ENCODE measurements around the gene ACKR2. TPM values are rescaled to one million over a fixed set of nuclear protein-coding genes. Genes with fewer than 3 reads are reported as not detected.

The ACKR2 gene
- total RNA-seq, 1 experiment from 2014 or later = not detected

DNA sequence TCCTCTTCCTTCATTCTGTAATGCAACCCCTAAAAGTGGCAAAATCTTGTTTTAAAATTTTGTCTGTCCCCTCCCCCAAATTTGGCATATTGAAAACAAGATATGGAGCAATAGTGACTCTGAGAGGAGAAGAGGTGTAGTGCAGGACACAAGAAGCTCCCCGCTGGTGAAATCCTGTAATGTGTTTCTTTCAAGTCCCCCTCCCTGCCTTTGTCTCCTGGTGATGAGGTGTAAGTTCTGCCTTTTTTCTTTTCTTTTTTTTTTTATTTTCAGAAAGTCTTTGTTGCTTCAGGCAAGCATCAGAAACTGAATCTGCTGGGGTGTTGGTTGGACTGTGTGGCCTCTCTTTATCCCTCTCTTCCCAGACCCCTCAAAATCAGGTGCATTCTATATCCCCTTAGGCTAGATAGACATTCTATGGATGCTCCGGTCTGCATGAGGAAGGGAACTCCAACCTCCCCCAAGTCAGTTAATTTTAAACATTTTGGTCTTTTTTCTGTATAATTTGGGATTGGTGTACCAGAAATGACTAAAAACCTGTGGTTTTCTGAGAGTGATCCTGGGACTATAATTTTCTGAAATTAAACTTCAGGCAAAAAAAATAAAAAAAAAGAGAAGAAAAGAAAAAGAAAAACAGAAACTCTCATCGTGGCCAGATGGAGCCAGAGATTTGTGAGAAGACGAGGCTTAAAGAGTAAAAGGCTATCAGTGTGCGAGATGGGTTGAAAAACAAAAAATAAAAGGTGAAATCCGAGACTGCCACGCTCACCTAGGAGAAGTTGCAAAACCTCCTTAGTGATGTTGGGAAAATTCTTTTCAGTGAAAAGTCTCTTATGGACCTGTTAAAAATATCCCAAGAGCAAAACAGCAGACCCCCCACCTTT, 21.4 kb downstream of the ACKR2 start:
- no peaks in the 10 kb centered on the region for H3K36me3 ChIP-seq
- peak in 1 of 2 experiments; percentile 10 for DNase-seq
- no peaks in the 10 kb centered on the region for H3K27me3 ChIP-seq
- H3K4me3 ChIP-seq = no peak overlapping the region
- H3K9me3 ChIP-seq (replicated peaks) = no peaks in the 10 kb centered on the region
- H3K4me1 ChIP-seq = no peaks in the 10 kb centered on the region
- no peak overlapping the region for H3K27ac ChIP-seq

GRCh38 chr3:42831321-42831713, 22.1 kb downstream of the ACKR2 start:
- Histone ChIP-seq H3K9me3 (replicated peaks) (no peaks in the 10 kb centered on the region), H3K27me3 (no peaks in the 10 kb centered on the region), H3K4me1 (no peaks in the 10 kb centered on the region), H3K4me3 (no peak overlapping the region), H3K36me3 (no peaks in the 10 kb centered on the region), H3K27ac (no peak overlapping the region)
- peak; percentile 60 to 72 for DNase-seq

- Histone ChIP-seq H3K9me3 (replicated peaks) (no peaks in the 10 kb centered on the region), H3K4me1 (no peaks in the 10 kb centered on the region), H3K36me3 (no peaks in the 10 kb centered on the region), H3K27me3 (no peaks in the 10 kb centered on the region), H3K27ac (no peak overlapping the region), H3K4me3 (no peak overlapping the region)
- DNase-seq = no peak
Measured at GRCh38 chr3:42836150-42837123, 27.2 kb downstream of the ACKR2 start.

- Histone ChIP-seq H3K4me3 (no peak overlapping the region), H3K27ac (no peak overlapping the region), H3K27me3 (no peaks in the 10 kb centered on the region), H3K9me3 (replicated peaks) (no peaks in the 10 kb centered on the region), H3K4me1 (no peaks in the 10 kb centered on the region), H3K36me3 (no peaks in the 10 kb centered on the region)
- DNase-seq = no peak
Measured at GRCh38 chr3:42838571-42838970, 29.3 kb downstream of the ACKR2 start.

DNA sequence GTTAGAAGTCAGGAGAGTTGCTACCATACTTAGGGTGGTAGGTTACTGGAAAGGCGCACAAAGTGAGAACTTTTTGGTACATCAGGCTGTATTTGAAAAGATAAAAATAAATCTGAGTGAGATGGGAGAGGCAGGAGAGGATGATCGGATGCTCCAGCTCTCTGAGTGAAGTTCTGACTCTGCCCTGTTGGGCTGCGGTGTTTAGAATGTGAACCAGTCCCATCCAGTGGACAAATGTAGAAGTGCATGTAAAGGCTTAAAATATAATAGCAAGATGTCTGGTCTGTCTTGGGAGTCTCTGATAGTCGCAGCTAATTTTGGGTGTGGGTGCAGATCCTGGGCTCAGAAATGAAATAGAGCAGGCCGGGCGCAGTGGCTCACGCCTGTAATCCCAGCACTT, 30.4 kb downstream of the ACKR2 start:
- no peaks in the 10 kb centered on the region for H3K27me3 ChIP-seq
- no peaks in the 10 kb centered on the region for H3K9me3 ChIP-seq (replicated peaks)
- no peak overlapping the region for H3K4me3 ChIP-seq
- H3K27ac ChIP-seq = no peak overlapping the region
- H3K36me3 ChIP-seq = no peaks in the 10 kb centered on the region
- peak in 1 of 2 experiments; percentile 46 for DNase-seq
- H3K4me1 ChIP-seq = no peaks in the 10 kb centered on the region

DNA sequence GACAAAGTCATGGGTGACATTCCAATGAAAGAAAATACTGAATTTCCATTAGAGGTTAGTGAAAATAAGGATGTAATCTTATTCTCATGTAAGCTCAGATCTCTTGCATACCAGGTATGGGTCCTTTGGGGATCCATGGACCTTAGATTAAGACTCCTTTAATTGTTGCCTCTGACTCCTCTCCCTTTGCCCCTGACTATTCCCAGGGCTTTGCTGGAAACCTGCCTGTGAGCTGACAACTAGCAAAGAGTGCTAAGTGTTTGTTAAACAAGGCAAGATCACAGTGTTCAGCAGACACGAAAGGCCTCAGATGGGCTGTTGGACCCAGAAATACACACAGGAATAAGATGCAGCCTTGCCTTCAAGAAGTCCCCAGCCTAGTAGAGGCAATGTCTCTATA, 32.1 kb downstream of the ACKR2 start:
- H3K27ac ChIP-seq = no peak overlapping the region

GRCh38 chr3:42843713-42844411, 34.6 kb downstream of the ACKR2 start:
- no peak for DNase-seq
- Histone ChIP-seq H3K27ac (no peak overlapping the region), H3K4me1 (no peaks in the 10 kb centered on the region)

More for the DNA sequence above, 32.1 kb downstream of the ACKR2 start:
- no peaks in the 10 kb centered on the region for H3K36me3 ChIP-seq
- H3K4me1 ChIP-seq = no peaks in the 10 kb centered on the region
- H3K27me3 ChIP-seq = no peaks in the 10 kb centered on the region
- H3K4me3 ChIP-seq = no peak overlapping the region
- DNase-seq = no peak
- H3K9me3 ChIP-seq (replicated peaks) = no peaks in the 10 kb centered on the region

GRCh38 chr3:42844412-42844713, 35.1 kb downstream of the ACKR2 start:
- Histone ChIP-seq H3K4me1 (no peaks in the 10 kb centered on the region), H3K27ac (no peak overlapping the region), H3K4me3 (no peak overlapping the region), H3K27me3 (no peaks in the 10 kb centered on the region), H3K9me3 (replicated peaks) (no peaks in the 10 kb centered on the region), H3K36me3 (no peaks in the 10 kb centered on the region)
- no peak for DNase-seq

More at GRCh38 chr3:42843713-42844411, 34.6 kb downstream of the ACKR2 start:
- no peak overlapping the region for H3K4me3 ChIP-seq
- no peaks in the 10 kb centered on the region for H3K9me3 ChIP-seq (replicated peaks)
- no peaks in the 10 kb centered on the region for H3K27me3 ChIP-seq
- H3K36me3 ChIP-seq = no peaks in the 10 kb centered on the region

DNA sequence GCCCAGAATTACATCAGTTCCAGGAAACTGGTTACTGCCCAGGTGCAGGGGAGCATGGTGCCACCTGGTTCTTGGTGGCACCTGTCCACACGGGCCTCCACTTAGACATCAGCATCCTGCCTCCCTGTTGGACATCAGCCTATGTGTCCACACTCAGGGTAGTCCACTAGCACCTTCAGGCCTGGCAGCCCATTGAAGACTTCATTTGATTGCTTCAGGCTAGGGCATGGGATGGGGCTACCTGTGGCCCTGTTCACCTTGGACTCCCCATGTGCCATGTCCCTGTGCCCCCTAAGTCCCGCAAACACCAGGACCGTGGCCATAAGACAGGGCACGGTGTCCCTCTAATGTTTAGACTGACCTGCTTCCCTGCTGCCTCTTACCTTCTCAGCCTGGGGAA, 35.6 kb downstream of the ACKR2 start:
- no peak for DNase-seq
- no peak overlapping the region for H3K27ac ChIP-seq

DNA sequence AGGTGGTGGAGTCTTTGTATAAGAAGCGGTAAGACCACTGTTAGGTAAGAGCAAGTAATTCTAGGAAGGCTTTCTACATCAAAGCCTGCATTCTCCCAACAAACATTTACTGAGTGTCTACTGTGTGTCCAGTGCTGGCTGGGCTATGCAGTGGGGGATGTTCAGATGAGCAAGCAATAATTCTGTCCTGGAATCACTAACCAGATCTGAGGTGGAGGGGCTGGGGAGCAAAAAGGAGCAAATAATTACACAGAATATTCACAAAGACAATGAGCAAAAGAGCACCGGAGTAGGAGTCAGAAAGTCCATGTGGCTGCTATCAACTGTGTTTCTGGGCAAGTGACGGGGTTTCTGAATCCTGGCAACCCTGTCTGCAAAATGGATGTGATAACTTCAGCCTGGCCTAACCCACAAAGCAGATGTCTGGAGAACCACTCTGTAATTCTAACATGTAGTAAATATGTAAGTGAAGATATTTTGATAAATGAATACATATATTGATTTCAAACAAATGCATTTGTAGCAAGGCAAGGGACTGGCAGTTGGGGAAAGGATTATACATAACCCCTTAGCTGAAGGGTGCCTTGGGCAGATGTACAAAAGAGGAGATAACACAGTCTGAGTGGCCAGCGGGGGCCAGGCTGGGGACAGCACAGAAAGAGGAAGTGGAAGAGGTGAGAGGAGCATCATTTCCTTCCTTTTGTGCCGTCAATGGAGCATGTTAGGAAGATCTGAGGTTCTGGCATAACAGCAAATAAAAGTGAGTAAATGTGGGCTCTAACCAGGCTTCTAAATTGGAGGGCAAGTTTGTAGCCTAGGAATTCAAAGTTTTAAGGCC, 37.7 kb downstream of the ACKR2 start:
- Histone ChIP-seq H3K36me3 (no peaks in the 10 kb centered on the region), H3K27ac (no peak overlapping the region), H3K4me3 (no peak overlapping the region), H3K9me3 (replicated peaks) (no peaks in the 10 kb centered on the region), H3K27me3 (no peaks in the 10 kb centered on the region), H3K4me1 (no peaks in the 10 kb centered on the region)
- no peak for DNase-seq

More for the DNA sequence above, 35.6 kb downstream of the ACKR2 start:
- H3K4me1 ChIP-seq = no peaks in the 10 kb centered on the region
- H3K9me3 ChIP-seq (replicated peaks) = no peaks in the 10 kb centered on the region
- no peaks in the 10 kb centered on the region for H3K27me3 ChIP-seq
- H3K36me3 ChIP-seq = no peaks in the 10 kb centered on the region
- H3K4me3 ChIP-seq = no peak overlapping the region

- no peak for DNase-seq
- H3K27ac ChIP-seq = no peak overlapping the region
- no peaks in the 10 kb centered on the region for H3K36me3 ChIP-seq
- H3K9me3 ChIP-seq (replicated peaks) = no peaks in the 10 kb centered on the region
- no peaks in the 10 kb centered on the region for H3K4me1 ChIP-seq
- no peak overlapping the region for H3K4me3 ChIP-seq
- no peaks in the 10 kb centered on the region for H3K27me3 ChIP-seq
Measured at GRCh38 chr3:42847731-42848130, 38.5 kb downstream of the ACKR2 start.

DNA sequence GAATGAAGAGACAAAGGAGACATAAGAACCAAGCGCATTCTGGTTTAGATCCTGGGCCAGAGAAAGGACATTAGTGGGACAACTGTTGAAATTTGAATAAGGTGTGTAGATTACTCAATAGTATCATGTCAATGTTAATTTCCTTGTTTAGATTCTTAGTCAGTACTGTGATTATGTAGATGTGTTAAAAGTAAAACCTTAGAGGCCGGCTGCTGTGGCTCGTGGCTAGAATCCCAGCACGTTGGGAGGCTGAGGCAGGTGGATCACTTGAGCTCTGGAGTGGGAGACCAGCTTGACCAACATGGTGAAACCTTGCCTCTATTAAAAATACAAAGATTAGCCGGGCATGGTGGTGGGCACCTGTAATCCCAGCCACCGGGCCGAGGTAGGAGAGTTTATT, 39.8 kb downstream of the ACKR2 start:
- Histone ChIP-seq H3K36me3 (no peaks in the 10 kb centered on the region), H3K27me3 (no peaks in the 10 kb centered on the region)

GRCh38 chr3:42850263-42850662, 41.0 kb downstream of the ACKR2 start:
- no peaks in the 10 kb centered on the region for H3K27me3 ChIP-seq
- no peak for DNase-seq
- H3K9me3 ChIP-seq (replicated peaks) = no peaks in the 10 kb centered on the region
- H3K4me3 ChIP-seq = no peak overlapping the region
- no peak overlapping the region for H3K27ac ChIP-seq
- no peaks in the 10 kb centered on the region for H3K4me1 ChIP-seq
- H3K36me3 ChIP-seq = no peaks in the 10 kb centered on the region

More for the DNA sequence above, 39.8 kb downstream of the ACKR2 start:
- Histone ChIP-seq H3K27ac (no peak overlapping the region), H3K4me3 (no peak overlapping the region), H3K4me1 (no peaks in the 10 kb centered on the region), H3K9me3 (replicated peaks) (no peaks in the 10 kb centered on the region)
- no peak for DNase-seq

- no peaks in the 10 kb centered on the region for H3K36me3 ChIP-seq
- no peak overlapping the region for H3K4me3 ChIP-seq
- H3K9me3 ChIP-seq (replicated peaks) = no peaks in the 10 kb centered on the region
- H3K27ac ChIP-seq = no peak overlapping the region
- no peaks in the 10 kb centered on the region for H3K27me3 ChIP-seq
- H3K4me1 ChIP-seq = no peaks in the 10 kb centered on the region
- DNase-seq = peak; percentile 36 to 52
Measured at GRCh38 chr3:42851228-42851834, 42.1 kb downstream of the ACKR2 start.

Measured in SJCRH30 (cell line).